ENCODE results near the gene HOXA9. TPM values are rescaled to one million over a fixed set of nuclear protein-coding genes. Genes with fewer than 3 reads are reported as not detected.

The HOXA9 gene
- total RNA-seq, 4 donors from 2014 or later = 0.63 to 1.9 (median 0.67) TPM; not detected in 1

GRCh38 chr7:27115221-27116026, 49.9 kb downstream of the HOXA9 start:
- Histone ChIP-seq H3K36me3 (no peaks in the 10 kb centered on the region), H3K27ac (peak overlapping the region; percentile 71 to 81 (median 80)), H3K27me3 (peaks cover 43% of the 10 kb centered on the region), H3K4me3 (replicated peaks in 1 of 3) (peak overlapping the region in 1 of 3 donors; percentile 5), H3K9me3 (no peaks in the 10 kb centered on the region), H3K4me1 (peaks cover 0 to 6% of the 10 kb centered on the region in 2 donors)
- WGBS, 2 donors = 12 to 24% methylated on average over 23 to 38 of the region's 45 CpGs
- TF ChIP-seq CTCF (IDR thresholded peaks at IDR 0.05) (no peak), POLR2A (IDR thresholded peaks at IDR 0.05) (no peak)
- intact Hi-C loops (cut with DNase I) = no loop called here
- no peak for DNase-seq

- intact Hi-C loops (cut with DNase I) = no loop called here
- H3K36me3 ChIP-seq = no peaks in the 10 kb centered on the region
- peaks cover 43% of the 10 kb centered on the region for H3K27me3 ChIP-seq
- TF ChIP-seq POLR2A (IDR thresholded peaks at IDR 0.05) (no peak), CTCF (IDR thresholded peaks at IDR 0.05) (no peak)
- peaks cover 0 to 11% of the 10 kb centered on the region in 2 donors for H3K4me1 ChIP-seq
- H3K27ac ChIP-seq = peak overlapping the region; percentile 71 to 81 (median 80)
- peak overlapping the region in 1 of 3 donors; percentile 5 for H3K4me3 ChIP-seq (replicated peaks in 1 of 3)
- no peaks in the 10 kb centered on the region for H3K9me3 ChIP-seq
- DNase-seq = no peak
- 17 to 29% methylated on average over 6 of the region's 6 CpGs for WGBS, 2 donors
Measured at GRCh38 chr7:27114881-27115220, 50.5 kb downstream of the HOXA9 start.

- peak overlapping the region in 1 of 3 donors; percentile 40 for H3K4me3 ChIP-seq (replicated peaks in 1 of 3)
- H3K27ac ChIP-seq = peak overlapping the region; percentile 30 to 86 (median 85)
- H3K36me3 ChIP-seq = no peaks in the 10 kb centered on the region
- no peak for DNase-seq
- intact Hi-C loops (cut with DNase I) = no loop called here
- no peak for TF ChIP-seq POLR2A (IDR thresholded peaks at IDR 0.05)
- no peak for TF ChIP-seq CTCF (IDR thresholded peaks at IDR 0.05)
- H3K4me1 ChIP-seq = peaks cover 0 to 15% of the 10 kb centered on the region in 2 donors
- no peaks in the 10 kb centered on the region for H3K9me3 ChIP-seq
- WGBS, 2 donors = 4 to 28% methylated on average over 12 to 26 of the region's 26 CpGs
- peaks cover 43% of the 10 kb centered on the region for H3K27me3 ChIP-seq
Measured at GRCh38 chr7:27113991-27114769, 51.2 kb downstream of the HOXA9 start.

- TF ChIP-seq CTCF (IDR thresholded peaks at IDR 0.05) = no peak
- no peak for TF ChIP-seq POLR2A (IDR thresholded peaks at IDR 0.05)
- H3K27me3 ChIP-seq = peaks cover 46% of the 10 kb centered on the region
- peak overlapping the region; percentile 30 to 86 (median 85) for H3K27ac ChIP-seq
- peaks cover 0 to 15% of the 10 kb centered on the region in 2 donors for H3K4me1 ChIP-seq
- no peaks in the 10 kb centered on the region for H3K36me3 ChIP-seq
- WGBS, 2 donors = 10 to 14% methylated on average over 26 to 36 of the region's 57 CpGs
- intact Hi-C loops (cut with DNase I) = no loop called here
- DNase-seq = no peak
- no peaks in the 10 kb centered on the region for H3K9me3 ChIP-seq
- peak overlapping the region in 1 of 3 donors; percentile 40 for H3K4me3 ChIP-seq (replicated peaks in 1 of 3)
Measured at GRCh38 chr7:27112955-27113949, 52.1 kb downstream of the HOXA9 start.

MicroRNAs encoded within 50 kb of the gene (microRNA counts, 767-probe panel; counts per million panel counts)
- microRNA hsa-miR-196b-5p = 0 to 1,776 counts per million in 2 donors

Small RNA genes lying within 50 kb of the gene (microRNA-seq; reads per million reads assigned to microRNA genes)
- 38.4 reads per million, percentile 44 among the genes with 10 or more reads in this experiment for gene MIR196B

Small RNA genes lying within 50 kb of the gene (small RNA-seq; reads per million reads assigned to genes)
- not detected for gene AC004080.5
- gene RF02140 = not detected
- not detected for gene RF02141

Other genes with a start within 250 kb of the HOXA9 start
- gene HOXA1, start 69.5 kb downstream of the HOXA9 start, total RNA-seq = under 1 TPM in 2 of 4 donors, not detected in 2; 0.67 to 0.78 TPM
- 1 to 10 TPM in 2 of 4 donors, under 1 TPM in 2; 0.73 to 2.7 (median 1.7) TPM for gene HOXA2, start 62.9 kb downstream of the HOXA9 start, total RNA-seq
- gene HOXA4, start 34.8 kb downstream of the HOXA9 start, total RNA-seq = 1 to 10 TPM in 3 of 4 donors, under 1 TPM in 1; 0.56 to 2.1 (median 1.3) TPM
- gene HOXA5, start 21.9 kb downstream of the HOXA9 start, total RNA-seq = 1 to 10 TPM; 2.0 to 4.4 (median 3.3) TPM
- gene HOXA6, start 17.8 kb downstream of the HOXA9 start, total RNA-seq = 1 to 10 TPM in 2 of 4 donors, not detected in 2; 1.1 to 1.6 TPM
- gene HOXA3, start 13.0 kb downstream of the HOXA9 start, total RNA-seq = 1 to 10 TPM in 3 of 4 donors, under 1 TPM in 1; 0.94 to 6.1 (median 1.9) TPM
- gene HOXA7, start 8.9 kb downstream of the HOXA9 start, total RNA-seq = 1 to 10 TPM in 1 of 4 donors, under 1 TPM in 3; 0.34 to 2.1 (median 0.74) TPM
- 1 to 10 TPM in 1 of 4 donors, not detected in 3; 4.0 TPM for gene HOXA10, start 8.8 kb upstream of the HOXA9 start, total RNA-seq
- not detected for gene HOXA11, start 19.7 kb upstream of the HOXA9 start, total RNA-seq
- gene HOXA13, start 34.6 kb upstream of the HOXA9 start, total RNA-seq = not detected
- not detected for gene EVX1, start 77.3 kb upstream of the HOXA9 start, total RNA-seq